Peyer's patch (tissue), 4 donors: ENCODE measurements around the gene ANO2. TPM values are rescaled to one million over a fixed set of nuclear protein-coding genes. Genes with fewer than 3 reads are reported as not detected.

ENCODE experiments used
- DNase-seq, 3 donors: peaks; one replicate each; pipeline ENCODE4 v3.0.0-alpha.2; 2017 to 2019
- H3K27ac ChIP-seq, 4 donors: fragments of 200-600 bp; sonication (generic); one replicate each; pipeline ENCODE4 v1.5.1; 2016 to 2019
- H3K27me3 ChIP-seq, 2 donors: fragments of 200-600 bp; sonication (generic); one replicate each; pipeline ENCODE4 v1.5.1; 2019
- H3K36me3 ChIP-seq, 3 donors: fragments of 200-600 bp; sonication (generic); one replicate each; pipeline ENCODE4 v1.5.1; 2016 to 2019
- H3K4me1 ChIP-seq, 4 donors: fragments of 200-600 bp; sonication (generic); one replicate each; pipeline ENCODE4 v1.5.1; 2016 to 2019
- H3K4me3 ChIP-seq, 4 donors: fragments of 200-600 bp; sonication (generic); 1 replicate in 3 of 4; 2 replicates in 1 of 4; pipeline ENCODE4 v1.5.1; 2016 to 2019; ENCODE audit warnings: mild to moderate bottlenecking in 1 of 4
- H3K9me3 ChIP-seq, 4 donors: fragments of 200-600 bp; sonication (generic); one replicate each; pipeline ENCODE4 v1.5.1; 2016 to 2019; ENCODE audit warnings: mild to moderate bottlenecking in 1 of 4
- POLR2A ChIP-seq, 2 donors: fragments of 450-650 bp; IDR thresholded peaks; one replicate each; pipeline ENCODE4 v1.5.1; 2017; ENCODE audit warnings: antibody characterized with exemption in 2 of 2, mild to moderate bottlenecking in 2 of 2, moderate library complexity in 2 of 2
- total RNA-seq, 4 donors: library from RNA; depleted of rRNA; stranded (reverse); fragments of >200 nt; gene quantifications; one replicate each; pipeline ENCODE4 v1.1.0, GENCODE V29; 2016
- TF ChIP-seq, protein P1 (sequence below), 6 experiments: fragments of 450-650 bp in 4 of 6; fragments of 200-600 bp in 2 of 6; sonication (generic) in 1 of 6; IDR thresholded peaks; one replicate each; pipeline ENCODE4 v1.5.1; 2017 to 2019; ENCODE audit warnings: antibody characterized with exemption in 6 of 6, mild to moderate bottlenecking in 3 of 6, moderate library complexity in 1 of 6

ANO2 gene
- total RNA-seq, 4 donors from 2014 or later = 0.53 to 23.9 (median 5.8) TPM

DNA sequence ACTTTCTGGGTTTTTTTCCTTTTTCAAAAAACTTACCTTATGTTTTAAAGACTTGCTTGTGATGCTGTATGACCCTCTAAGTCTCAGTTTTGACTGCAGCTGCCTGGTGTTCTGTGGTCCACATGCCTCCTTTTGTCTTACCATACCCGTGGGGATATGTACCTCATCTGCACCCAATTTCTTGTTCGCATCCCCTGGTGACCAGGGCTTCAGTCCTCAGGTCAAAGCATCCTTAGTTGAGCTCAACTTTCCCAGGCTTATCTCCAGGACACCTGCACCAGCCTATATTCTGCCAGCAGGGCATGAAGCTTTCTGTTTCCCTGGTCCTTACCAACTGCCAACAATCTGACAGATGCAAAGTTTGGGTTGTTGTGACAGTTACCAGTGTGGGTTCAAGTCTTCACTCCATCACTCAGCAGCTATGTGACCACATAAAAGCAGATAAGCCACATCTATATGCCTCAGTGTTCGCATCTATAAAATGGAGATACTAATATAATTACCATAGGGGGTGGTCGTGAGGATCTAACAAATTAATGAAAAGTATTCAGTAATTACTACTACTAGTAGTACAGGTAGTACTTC is 419.2 kb downstream of the ANO2 start:
- no peaks in the 10 kb centered on the region for H3K27me3 ChIP-seq
- no peak overlapping the region for H3K27ac ChIP-seq
- no peaks in the 10 kb centered on the region for H3K9me3 ChIP-seq

DNA sequence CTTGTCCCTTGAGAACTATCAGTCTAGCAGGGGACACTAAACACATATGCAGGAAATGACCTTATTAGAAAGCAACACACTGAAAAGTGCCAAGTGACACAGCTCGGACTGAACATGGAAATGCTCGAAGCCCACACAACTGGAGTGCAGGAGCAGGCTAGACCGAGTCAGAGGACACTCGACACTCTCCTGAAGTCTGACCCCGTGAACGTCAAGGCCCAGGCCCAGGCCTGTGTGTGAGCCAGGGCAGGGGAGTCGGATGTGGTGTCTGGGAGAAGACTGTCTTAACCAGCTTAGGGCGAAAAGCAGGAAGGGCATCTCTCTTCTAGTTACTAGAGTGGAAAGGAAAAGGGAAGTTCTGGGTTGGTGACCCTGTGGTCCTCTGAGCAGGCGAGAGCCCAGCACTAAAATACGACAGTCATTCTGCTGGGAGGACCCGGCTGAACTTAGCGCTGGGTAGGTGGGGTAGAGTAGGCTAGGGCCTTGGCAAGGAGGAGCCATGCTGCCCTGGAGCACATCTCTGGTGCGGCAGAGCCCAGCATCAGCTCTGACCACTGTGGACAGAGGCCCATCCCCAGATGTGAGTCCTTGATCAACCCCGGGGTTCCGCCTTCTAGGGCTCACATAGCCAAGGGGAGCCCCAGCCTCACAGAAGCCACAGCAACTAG is 420.2 kb downstream of the ANO2 start:
- H3K36me3 ChIP-seq = no peaks in the 10 kb centered on the region

More for the DNA sequence above, 419.2 kb downstream of the ANO2 start:
- H3K4me3 ChIP-seq = no peak overlapping the region
- no peak for TF ChIP-seq POLR2A (IDR thresholded peaks at IDR 0.05)
- TF ChIP-seq, protein P1, sequence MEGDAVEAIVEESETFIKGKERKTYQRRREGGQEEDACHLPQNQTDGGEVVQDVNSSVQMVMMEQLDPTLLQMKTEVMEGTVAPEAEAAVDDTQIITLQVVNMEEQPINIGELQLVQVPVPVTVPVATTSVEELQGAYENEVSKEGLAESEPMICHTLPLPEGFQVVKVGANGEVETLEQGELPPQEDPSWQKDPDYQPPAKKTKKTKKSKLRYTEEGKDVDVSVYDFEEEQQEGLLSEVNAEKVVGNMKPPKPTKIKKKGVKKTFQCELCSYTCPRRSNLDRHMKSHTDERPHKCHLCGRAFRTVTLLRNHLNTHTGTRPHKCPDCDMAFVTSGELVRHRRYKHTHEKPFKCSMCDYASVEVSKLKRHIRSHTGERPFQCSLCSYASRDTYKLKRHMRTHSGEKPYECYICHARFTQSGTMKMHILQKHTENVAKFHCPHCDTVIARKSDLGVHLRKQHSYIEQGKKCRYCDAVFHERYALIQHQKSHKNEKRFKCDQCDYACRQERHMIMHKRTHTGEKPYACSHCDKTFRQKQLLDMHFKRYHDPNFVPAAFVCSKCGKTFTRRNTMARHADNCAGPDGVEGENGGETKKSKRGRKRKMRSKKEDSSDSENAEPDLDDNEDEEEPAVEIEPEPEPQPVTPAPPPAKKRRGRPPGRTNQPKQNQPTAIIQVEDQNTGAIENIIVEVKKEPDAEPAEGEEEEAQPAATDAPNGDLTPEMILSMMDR (IDR thresholded peaks at IDR 0.05) = no peak
- no peaks in the 10 kb centered on the region for H3K36me3 ChIP-seq
- DNase-seq = no peak
- no peaks in the 10 kb centered on the region for H3K4me1 ChIP-seq

DNA sequence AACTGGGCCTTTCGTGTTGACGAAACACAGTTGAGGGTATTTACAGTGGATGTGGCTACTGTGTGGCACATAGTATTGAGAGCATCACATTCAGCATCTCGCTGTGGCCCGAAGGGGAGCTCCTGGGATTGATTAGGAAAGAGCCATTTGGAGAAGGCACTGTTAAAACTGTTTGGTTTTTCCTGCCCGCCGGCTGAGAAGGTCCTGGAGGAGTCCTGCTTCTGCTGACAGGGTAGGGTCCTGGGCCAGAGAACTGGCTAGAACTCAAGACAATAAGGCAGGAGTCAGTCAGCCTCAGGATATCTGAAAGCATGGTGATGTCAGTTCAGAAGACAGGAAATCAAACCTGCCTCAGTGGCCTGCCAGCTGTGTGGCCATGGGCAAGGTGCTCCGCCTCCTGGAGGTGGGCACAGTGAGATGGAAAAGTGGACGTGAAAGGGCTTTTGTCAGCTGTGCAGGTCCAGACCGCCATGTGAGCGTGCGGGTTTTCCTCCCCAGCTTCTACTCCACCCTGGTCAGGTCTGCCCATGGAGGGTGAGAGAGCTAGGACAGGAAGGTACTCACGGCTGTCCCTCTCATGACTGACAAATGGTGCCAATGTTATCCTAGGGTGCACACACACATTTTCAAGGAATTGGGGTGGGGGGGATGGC is 420.8 kb downstream of the ANO2 start:
- H3K4me1 ChIP-seq = no peaks in the 10 kb centered on the region
- no peak for DNase-seq
- H3K9me3 ChIP-seq = no peaks in the 10 kb centered on the region
- TF ChIP-seq POLR2A (IDR thresholded peaks at IDR 0.05) = no peak
- TF ChIP-seq, protein P1 (IDR thresholded peaks at IDR 0.05) = no peak
- H3K27ac ChIP-seq = no peak overlapping the region
- no peak overlapping the region for H3K4me3 ChIP-seq
- H3K27me3 ChIP-seq = no peaks in the 10 kb centered on the region
- H3K36me3 ChIP-seq = no peaks in the 10 kb centered on the region

More for the DNA sequence above, 420.2 kb downstream of the ANO2 start:
- Histone ChIP-seq H3K27me3 (no peaks in the 10 kb centered on the region), H3K4me1 (no peaks in the 10 kb centered on the region), H3K9me3 (no peaks in the 10 kb centered on the region), H3K27ac (no peak overlapping the region), H3K4me3 (no peak overlapping the region)
- TF ChIP-seq POLR2A (IDR thresholded peaks at IDR 0.05) = no peak
- TF ChIP-seq, protein P1 (IDR thresholded peaks at IDR 0.05) = no peak
- no peak for DNase-seq

DNA sequence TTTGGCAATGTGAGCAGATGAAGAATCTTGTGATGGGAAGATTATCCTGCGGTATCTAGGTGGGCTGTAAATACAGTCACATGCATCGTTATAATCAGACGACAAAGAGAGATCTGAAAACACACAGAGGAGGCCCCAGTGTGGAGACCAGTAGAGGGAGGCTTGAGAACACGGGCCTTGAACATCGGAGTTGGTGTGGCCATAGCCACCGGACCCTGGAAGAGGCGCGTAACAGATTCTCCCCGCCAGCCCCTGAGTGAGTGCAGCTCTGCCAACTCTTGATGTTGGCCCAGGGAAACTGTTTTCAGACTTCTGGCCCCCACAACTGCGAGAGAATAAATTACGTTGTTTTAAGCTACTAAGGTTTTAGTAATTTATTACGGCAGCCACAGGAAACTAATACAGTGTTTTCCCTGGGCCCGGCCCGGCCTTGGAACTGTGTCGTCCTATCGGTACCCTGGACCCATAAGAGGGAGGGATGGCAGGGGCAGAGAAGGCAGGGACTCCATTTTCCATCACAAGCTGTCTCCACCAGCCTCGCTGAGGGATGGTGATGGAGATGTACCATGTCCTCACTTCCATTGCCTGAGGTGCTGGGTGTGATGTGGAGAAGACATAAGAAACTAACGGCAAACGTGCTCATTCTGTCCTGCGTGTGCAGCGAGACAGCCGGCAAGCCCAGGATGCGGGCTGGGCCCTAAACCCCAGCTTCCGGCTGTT is 421.5 kb downstream of the ANO2 start:
- no peaks in the 10 kb centered on the region for H3K4me1 ChIP-seq
- no peak for TF ChIP-seq POLR2A (IDR thresholded peaks at IDR 0.05)
- TF ChIP-seq, protein P1 (IDR thresholded peaks at IDR 0.05) = no peak
- no peak overlapping the region for H3K27ac ChIP-seq
- H3K9me3 ChIP-seq = no peaks in the 10 kb centered on the region
- no peak overlapping the region for H3K4me3 ChIP-seq
- no peak for DNase-seq
- H3K36me3 ChIP-seq = no peaks in the 10 kb centered on the region
- H3K27me3 ChIP-seq = no peaks in the 10 kb centered on the region

DNA sequence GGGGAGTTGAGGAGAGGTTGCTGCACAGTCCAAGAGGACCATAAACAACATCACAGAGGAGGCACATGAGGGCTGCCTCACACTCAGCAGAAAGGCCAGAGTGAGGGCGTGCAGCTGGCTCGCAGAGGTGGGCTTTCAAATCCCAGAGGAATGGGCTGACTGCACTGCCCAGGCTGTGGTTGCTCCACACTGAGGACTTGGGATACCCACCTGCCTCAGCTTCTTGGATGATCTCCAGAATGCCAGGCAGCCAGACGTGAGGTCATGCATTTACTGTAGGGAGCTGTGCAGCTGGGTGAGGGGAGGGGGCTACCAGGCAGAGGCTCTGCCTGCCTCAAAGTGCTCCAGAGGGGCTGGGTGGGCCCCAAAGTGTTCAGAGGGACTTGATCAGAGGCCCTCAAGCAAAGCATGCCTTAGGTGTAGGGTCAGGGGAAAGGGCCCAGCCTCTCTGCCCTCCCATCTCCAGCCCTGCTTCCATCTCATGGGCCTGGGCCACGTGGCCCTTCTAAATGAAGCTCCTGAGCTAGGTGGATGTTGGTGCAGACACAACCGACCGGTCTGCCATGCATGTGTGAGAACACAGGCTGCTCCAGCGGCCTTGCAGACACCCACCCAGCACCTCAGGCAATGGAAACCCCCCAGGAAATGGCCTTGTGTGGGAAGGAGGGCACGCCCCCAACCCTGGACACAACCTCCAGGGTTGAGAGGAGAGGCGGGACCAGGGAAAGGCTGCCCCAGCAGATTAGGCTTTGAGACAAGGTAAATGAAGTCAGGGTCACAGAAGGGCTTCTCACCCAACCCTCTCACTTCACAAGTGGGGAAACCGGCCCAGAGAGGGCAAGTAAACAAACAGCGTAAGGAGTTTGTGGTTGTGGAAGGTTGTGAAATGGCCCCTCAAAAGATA is 422.4 kb downstream of the ANO2 start:
- TF ChIP-seq, protein P1 (IDR thresholded peaks at IDR 0.05) = no peak
- no peak for TF ChIP-seq POLR2A (IDR thresholded peaks at IDR 0.05)
- no peak overlapping the region for H3K4me3 ChIP-seq
- H3K9me3 ChIP-seq = no peaks in the 10 kb centered on the region
- H3K36me3 ChIP-seq = no peaks in the 10 kb centered on the region
- DNase-seq = no peak
- no peak overlapping the region for H3K27ac ChIP-seq
- H3K27me3 ChIP-seq = no peaks in the 10 kb centered on the region
- no peaks in the 10 kb centered on the region for H3K4me1 ChIP-seq
